ENCODE results near the gene PPIF. TPM values are rescaled to one million over a fixed set of nuclear protein-coding genes. Genes with fewer than 3 reads are reported as not detected.

PPIF gene
- total and polyA plus RNA-seq, 2 of the 13 experiments (the other 11 are each of a cell fraction or from before 2014, with no cell fraction given), result 147 to 157 TPM

- TF ChIP-seq SMYD3 (CRISPR knock-in tag; IDR thresholded peaks at IDR 0.05) (no peak), ATF7-NPFF (CRISPR knock-in tag; IDR thresholded peaks at IDR 0.05; ENCODE audit: low read depth) (0 out of 2 replicates have a peak, but pooled peaks have one; percentile 18), ETS1 (CRISPR knock-in tag; IDR thresholded peaks at IDR 0.05) (peak; percentile 85; the same call in 1 of the 2 replicates), ELF1 (CRISPR knock-in tag; IDR thresholded peaks at IDR 0.05) (peak; percentile 58), RBFOX2 (IDR thresholded peaks at IDR 0.05; ENCODE audit: low read depth, low read length) (peak; percentile 61), LRRFIP1 (CRISPR knock-in tag; conservative IDR thresholded peaks at IDR 0.05) (no peak), SOX5 (CRISPR knock-in tag; IDR thresholded peaks at IDR 0.05; ENCODE audit: borderline replicate concordance) (peak; percentile 13; the same call in 1 of the 2 replicates), ZNF687 (CRISPR knock-in tag; IDR thresholded peaks at IDR 0.05) (peak; percentile 98), NRL (CRISPR knock-in tag; IDR thresholded peaks at IDR 0.05; ENCODE audit: borderline replicate concordance) (0 out of 2 replicates have a peak, but pooled peaks have one; percentile 55), ATF3 (CRISPR knock-in tag; IDR thresholded peaks at IDR 0.05) (no peak)
- TF ChIP-seq, protein P1, sequence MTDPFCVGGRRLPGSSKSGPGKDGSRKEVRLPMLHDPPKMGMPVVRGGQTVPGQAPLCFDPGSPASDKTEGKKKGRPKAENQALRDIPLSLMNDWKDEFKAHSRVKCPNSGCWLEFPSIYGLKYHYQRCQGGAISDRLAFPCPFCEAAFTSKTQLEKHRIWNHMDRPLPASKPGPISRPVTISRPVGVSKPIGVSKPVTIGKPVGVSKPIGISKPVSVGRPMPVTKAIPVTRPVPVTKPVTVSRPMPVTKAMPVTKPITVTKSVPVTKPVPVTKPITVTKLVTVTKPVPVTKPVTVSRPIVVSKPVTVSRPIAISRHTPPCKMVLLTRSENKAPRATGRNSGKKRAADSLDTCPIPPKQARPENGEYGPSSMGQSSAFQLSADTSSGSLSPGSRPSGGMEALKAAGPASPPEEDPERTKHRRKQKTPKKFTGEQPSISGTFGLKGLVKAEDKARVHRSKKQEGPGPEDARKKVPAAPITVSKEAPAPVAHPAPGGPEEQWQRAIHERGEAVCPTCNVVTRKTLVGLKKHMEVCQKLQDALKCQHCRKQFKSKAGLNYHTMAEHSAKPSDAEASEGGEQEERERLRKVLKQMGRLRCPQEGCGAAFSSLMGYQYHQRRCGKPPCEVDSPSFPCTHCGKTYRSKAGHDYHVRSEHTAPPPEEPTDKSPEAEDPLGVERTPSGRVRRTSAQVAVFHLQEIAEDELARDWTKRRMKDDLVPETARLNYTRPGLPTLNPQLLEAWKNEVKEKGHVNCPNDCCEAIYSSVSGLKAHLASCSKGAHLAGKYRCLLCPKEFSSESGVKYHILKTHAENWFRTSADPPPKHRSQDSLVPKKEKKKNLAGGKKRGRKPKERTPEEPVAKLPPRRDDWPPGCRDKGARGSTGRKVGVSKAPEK (CRISPR knock-in tag; IDR thresholded peaks at IDR 0.05; ENCODE audit: borderline replicate concordance), result no peak
- TF ChIP-seq, protein P2, sequence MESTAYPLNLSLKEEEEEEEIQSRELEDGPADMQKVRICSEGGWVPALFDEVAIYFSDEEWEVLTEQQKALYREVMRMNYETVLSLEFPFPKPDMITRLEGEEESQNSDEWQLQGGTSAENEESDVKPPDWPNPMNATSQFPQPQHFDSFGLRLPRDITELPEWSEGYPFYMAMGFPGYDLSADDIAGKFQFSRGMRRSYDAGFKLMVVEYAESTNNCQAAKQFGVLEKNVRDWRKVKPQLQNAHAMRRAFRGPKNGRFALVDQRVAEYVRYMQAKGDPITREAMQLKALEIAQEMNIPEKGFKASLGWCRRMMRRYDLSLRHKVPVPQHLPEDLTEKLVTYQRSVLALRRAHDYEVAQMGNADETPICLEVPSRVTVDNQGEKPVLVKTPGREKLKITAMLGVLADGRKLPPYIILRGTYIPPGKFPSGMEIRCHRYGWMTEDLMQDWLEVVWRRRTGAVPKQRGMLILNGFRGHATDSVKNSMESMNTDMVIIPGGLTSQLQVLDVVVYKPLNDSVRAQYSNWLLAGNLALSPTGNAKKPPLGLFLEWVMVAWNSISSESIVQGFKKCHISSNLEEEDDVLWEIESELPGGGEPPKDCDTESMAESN (CRISPR knock-in tag; conservative IDR thresholded peaks at IDR 0.05), result 0 out of 2 replicates have a peak, but pooled peaks have one; percentile 60
Observed at GRCh38 chr10:79347894-79348639, 798 bp downstream of the PPIF start (continued).

Measured in HepG2 (cell line).